ENCODE data around the gene CLCN5.

Gene CLCN5

DNA sequence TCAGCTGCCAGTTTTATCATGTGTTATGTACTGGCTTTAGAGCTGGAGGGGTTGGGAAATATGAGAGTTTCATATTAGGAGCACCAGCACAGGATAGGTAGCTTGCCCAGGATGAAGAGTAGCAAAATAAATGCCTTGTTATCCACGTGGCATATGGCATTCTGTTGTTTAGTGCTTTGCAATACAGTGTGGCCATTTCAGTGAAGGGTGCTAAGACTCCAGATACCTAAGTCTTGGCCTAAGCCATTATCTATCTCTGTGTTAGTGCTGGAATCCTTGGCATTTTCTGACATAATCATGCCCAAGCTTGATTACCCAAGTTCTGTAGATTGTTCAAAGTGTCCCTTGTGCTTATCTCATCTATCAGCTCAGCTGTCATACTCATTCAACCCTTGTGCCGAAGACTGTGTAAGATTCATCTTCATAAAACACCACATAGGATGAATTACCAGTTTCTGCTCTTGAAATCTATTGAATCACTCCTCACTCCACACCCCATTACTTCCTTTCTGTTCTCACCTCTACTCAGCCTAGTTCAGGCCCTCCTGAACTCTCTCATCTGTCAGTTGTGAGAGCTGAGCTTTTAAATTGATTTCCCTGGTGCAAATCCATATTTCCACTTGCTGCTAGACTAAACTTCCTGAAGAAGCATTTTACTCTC lies 73.5 kb downstream of the CLCN5 start (continued):
- TF ChIP-seq ZNF132 (tag by site-specific recombination; IDR thresholded peaks at IDR 0.05; ENCODE audit: borderline replicate concordance): no peak
- TF ChIP-seq ZFP41 (tag by site-specific recombination; IDR thresholded peaks at IDR 0.05; ENCODE audit: borderline replicate concordance): no peak
- no peak for TF ChIP-seq ZNF302 (tag by site-specific recombination; IDR thresholded peaks at IDR 0.05; ENCODE audit: low read depth)

DNA sequence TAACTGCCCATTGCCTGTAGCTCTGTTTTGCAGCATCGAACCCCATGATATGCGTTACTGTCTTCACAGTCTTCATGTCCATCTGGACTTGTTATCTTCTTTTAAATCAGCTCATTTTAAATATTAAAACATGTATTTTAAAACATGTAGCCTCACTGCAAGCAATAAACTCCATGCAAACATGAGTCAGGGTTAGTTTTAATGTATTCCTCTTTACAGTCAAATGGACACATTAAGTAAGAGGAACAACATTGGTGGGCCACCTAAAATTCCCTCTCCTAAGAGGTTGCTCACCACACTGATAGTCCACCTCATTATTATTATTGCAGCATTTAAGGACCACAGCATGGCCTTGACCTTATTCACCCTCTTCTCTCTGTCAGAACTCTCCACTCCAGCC lies 74.1 kb downstream of the CLCN5 start:
- H3K36me3 ChIP-seq (ENCODE audit: control insufficient read depth in 2 of 2, insufficient read depth in 1 of 2, low read length in 2 of 2): no peaks in the 10 kb centered on the region
- POLR2A ChIA-PET: no interaction called here
- no peaks in the 10 kb centered on the region for H3K9me3 ChIP-seq (ENCODE audit: control insufficient read depth, insufficient read depth, low read depth, low read length)
- CTCF ChIA-PET: interaction anchor here (0.6 kb wide), 1 partner anchor 33 kb away, joined by 3 read pairs; no protein-coding TSS in a partner anchor
- H3K4me1 ChIP-seq (ENCODE audit: control insufficient read depth, insufficient read depth, low read length): no peaks in the 10 kb centered on the region
- no peak overlapping the region for H3K4me3 ChIP-seq (ENCODE audit: low read depth, low read length)
- TF ChIP-seq OSR2 (tag by site-specific recombination; IDR thresholded peaks at IDR 0.05) (no peak), ZSCAN23 (tag by site-specific recombination; IDR thresholded peaks at IDR 0.05) (no peak), ZNF394 (tag by site-specific recombination; IDR thresholded peaks at IDR 0.05; ENCODE audit: borderline replicate concordance) (no peak), ZNF621 (tag by site-specific recombination; IDR thresholded peaks at IDR 0.05) (no peak), HOXD13 (CRISPR knock-in tag; IDR thresholded peaks at IDR 0.05; ENCODE audit: borderline replicate concordance) (no peak), ZNF704 (tag by site-specific recombination; IDR thresholded peaks at IDR 0.05) (no peak)
- TF ChIP-seq, protein P1, sequence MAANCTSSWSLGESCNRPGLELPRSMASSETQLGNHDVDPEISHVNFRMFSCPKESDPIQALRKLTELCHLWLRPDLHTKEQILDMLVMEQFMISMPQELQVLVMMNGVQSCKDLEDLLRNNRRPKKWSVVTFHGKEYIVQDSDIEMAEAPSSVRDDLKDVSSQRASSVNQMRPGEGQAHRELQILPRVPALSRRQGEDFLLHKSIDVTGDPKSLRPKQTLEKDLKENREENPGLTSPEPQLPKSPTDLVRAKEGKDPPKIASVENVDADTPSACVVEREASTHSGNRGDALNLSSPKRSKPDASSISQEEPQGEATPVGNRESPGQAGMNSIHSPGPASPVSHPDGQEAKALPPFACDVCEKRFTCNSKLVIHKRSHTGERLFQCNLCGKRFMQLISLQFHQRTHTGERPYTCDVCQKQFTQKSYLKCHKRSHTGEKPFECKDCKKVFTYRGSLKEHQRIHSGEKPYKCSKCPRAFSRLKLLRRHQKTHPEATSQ (tag by site-specific recombination; IDR thresholded peaks at IDR 0.05): no peak
- TF ChIP-seq, protein P2, sequence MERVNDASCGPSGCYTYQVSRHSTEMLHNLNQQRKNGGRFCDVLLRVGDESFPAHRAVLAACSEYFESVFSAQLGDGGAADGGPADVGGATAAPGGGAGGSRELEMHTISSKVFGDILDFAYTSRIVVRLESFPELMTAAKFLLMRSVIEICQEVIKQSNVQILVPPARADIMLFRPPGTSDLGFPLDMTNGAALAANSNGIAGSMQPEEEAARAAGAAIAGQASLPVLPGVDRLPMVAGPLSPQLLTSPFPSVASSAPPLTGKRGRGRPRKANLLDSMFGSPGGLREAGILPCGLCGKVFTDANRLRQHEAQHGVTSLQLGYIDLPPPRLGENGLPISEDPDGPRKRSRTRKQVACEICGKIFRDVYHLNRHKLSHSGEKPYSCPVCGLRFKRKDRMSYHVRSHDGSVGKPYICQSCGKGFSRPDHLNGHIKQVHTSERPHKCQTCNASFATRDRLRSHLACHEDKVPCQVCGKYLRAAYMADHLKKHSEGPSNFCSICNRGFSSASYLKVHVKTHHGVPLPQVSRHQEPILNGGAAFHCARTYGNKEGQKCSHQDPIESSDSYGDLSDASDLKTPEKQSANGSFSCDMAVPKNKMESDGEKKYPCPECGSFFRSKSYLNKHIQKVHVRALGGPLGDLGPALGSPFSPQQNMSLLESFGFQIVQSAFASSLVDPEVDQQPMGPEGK (tag by site-specific recombination; IDR thresholded peaks at IDR 0.05): no peak
- no peak overlapping the region for H3K27ac ChIP-seq (ENCODE audit: extremely low read depth, low read depth, low read length)

DNA sequence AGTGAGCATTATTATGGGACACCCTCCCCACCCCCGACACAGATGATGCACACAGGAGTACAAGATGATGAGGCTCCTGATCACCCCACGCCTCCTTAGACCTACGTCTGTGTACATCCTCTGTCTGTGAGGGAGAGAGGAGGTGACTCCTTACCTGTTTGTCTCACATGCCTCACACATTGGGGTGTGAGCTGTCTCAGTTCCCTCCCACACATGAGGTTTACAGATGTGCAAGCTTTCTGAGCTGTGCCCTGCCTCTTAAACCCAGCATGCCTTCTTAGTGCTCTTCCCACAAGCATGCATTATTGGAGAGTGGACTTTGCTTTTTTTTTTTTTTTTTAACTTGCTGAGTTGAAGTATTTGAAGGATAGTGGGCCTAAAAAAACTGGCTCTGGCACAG lies 76.7 kb downstream of the CLCN5 start:
- CTCF ChIA-PET: no interaction called here
- TF ChIP-seq ZNF623 (tag by site-specific recombination; IDR thresholded peaks at IDR 0.05) (no peak), SP3 (tag by site-specific recombination; IDR thresholded peaks at IDR 0.05) (no peak), ZNF341 (tag by site-specific recombination; IDR thresholded peaks at IDR 0.05; ENCODE audit: low read depth) (no peak), SP2 (tag by site-specific recombination; IDR thresholded peaks at IDR 0.05) (no peak), ZNF274 (IDR thresholded peaks at IDR 0.05; ENCODE audit: low read length) (no peak), ZNF274 (tag by site-specific recombination; IDR thresholded peaks at IDR 0.05; ENCODE audit: borderline replicate concordance) (no peak), ZNF350 (tag by site-specific recombination; IDR thresholded peaks at IDR 0.05) (no peak), WT1 (tag by site-specific recombination; IDR thresholded peaks at IDR 0.05) (no peak), ZNF610 (tag by site-specific recombination; IDR thresholded peaks at IDR 0.05; ENCODE audit: borderline replicate concordance) (no peak), BCL11B (tag by site-specific recombination; IDR thresholded peaks at IDR 0.05; ENCODE audit: low read depth) (no peak), ZNF248 (tag by site-specific recombination; IDR thresholded peaks at IDR 0.05) (no peak), REST (tag by site-specific recombination; IDR thresholded peaks at IDR 0.05) (no peak), ZNF558 (tag by site-specific recombination; IDR thresholded peaks at IDR 0.05) (no peak)

More for the DNA sequence above, 76.7 kb downstream of the CLCN5 start:
- H3K4me3 ChIP-seq (ENCODE audit: low read depth, low read length): no peak overlapping the region
- no peaks in the 10 kb centered on the region for H3K4me1 ChIP-seq (ENCODE audit: control insufficient read depth, insufficient read depth, low read length)
- POLR2A ChIA-PET: no interaction called here
- H3K9me3 ChIP-seq (ENCODE audit: control insufficient read depth, insufficient read depth, low read depth, low read length): no peaks in the 10 kb centered on the region
- no peak overlapping the region for H3K27ac ChIP-seq (ENCODE audit: extremely low read depth, low read depth, low read length)
- no peaks in the 10 kb centered on the region for H3K36me3 ChIP-seq (ENCODE audit: control insufficient read depth in 2 of 2, insufficient read depth in 1 of 2, low read length in 2 of 2)
